K562 (cell line): ENCODE results near the gene RBM18. TPM values are rescaled to one million over a fixed set of nuclear protein-coding genes. Genes with fewer than 3 reads are reported as not detected.

ENCODE experiments used
- ESRRB ChIP-seq: fragments of 250-450 bp; sonication (Bioruptor Pico); IDR thresholded peaks from 2 replicates; pipeline ENCODE4 v1.5.0; 2020; ENCODE audit warnings: mild to moderate bottlenecking, moderate library complexity, borderline replicate concordance
- EZH2 ChIP-seq: IDR thresholded peaks from 2 replicates; pipeline ENCODE4 v1.6.1; 2012; ENCODE audit warnings: low read depth, mild to moderate bottlenecking, inconsistent platforms, low read length, borderline replicate concordance
- FOXK2 ChIP-seq, 2 experiments: fragments of 450-650 bp; IDR thresholded peaks in 1 of 2; conservative IDR thresholded peaks in 1 of 2; 2 replicates each; pipeline ENCODE4 v1.6.1; 2016; ENCODE audit warnings: low read depth in 2 of 2, mild to moderate bottlenecking in 1 of 2
- GABPA ChIP-seq: fragments of 200-800 bp; sonication (Bioruptor generic); conservative IDR thresholded peaks from 2 replicates; pipeline ENCODE4 v1.6.1; 2016; ENCODE audit warnings: low read depth, missing genetic modification characterization, missing compliant biosample characterization
- GTF2E2 ChIP-seq: fragments of 200-800 bp; sonication (Bioruptor generic); IDR thresholded peaks from 2 replicates; pipeline ENCODE4 v1.6.1; 2016; ENCODE audit warnings: missing genetic modification characterization, missing compliant biosample characterization
- HNRNPL ChIP-seq: fragments of 200-400 bp; formaldehyde crosslinking; IDR thresholded peaks from 2 replicates; pipeline ENCODE4 v1.6.1; 2017; ENCODE audit warnings: low read depth, mild to moderate bottlenecking, low read length
- KLF16 ChIP-seq: IDR thresholded peaks from 2 replicates; pipeline ENCODE4 v1.6.1; 2016; ENCODE audit warnings: antibody characterized with exemption
- LCOR ChIP-seq: sonication (generic); formaldehyde crosslinking; IDR thresholded peaks from 2 replicates; pipeline ENCODE4 v1.8.0; 2022; ENCODE audit warnings: mild to moderate bottlenecking, missing genetic modification reagents
- MTA1 ChIP-seq: fragments of 450-650 bp; IDR thresholded peaks from 2 replicates; pipeline ENCODE4 v1.6.1; 2017; ENCODE audit warnings: borderline replicate concordance
- NFRKB ChIP-seq: fragments of 450-650 bp; IDR thresholded peaks from 2 replicates; pipeline ENCODE4 v1.6.1; 2016; ENCODE audit warnings: low read depth
- REST ChIP-seq, 2 experiments: fragments of 450-650 bp; formaldehyde crosslinking in 1 of 2; IDR thresholded peaks; 2 replicates each; pipeline versions ENCODE4 v1.4.0 to v1.6.1; 2014 to 2020; ENCODE audit warnings: mild to moderate bottlenecking in 2 of 2, borderline replicate concordance in 1 of 2, low read depth in 1 of 2
- SP2 ChIP-seq: IDR thresholded peaks from 2 replicates; pipeline ENCODE4 v1.6.1; 2011; ENCODE audit warnings: mild to moderate bottlenecking, low read depth, low read length, moderate library complexity; ENCODE audit not compliant: poor library complexity, severe bottlenecking; ENCODE audit errors: extremely low read depth
- TRIM28 ChIP-seq: fragments of 450-650 bp; IDR thresholded peaks from 2 replicates; pipeline ENCODE4 v1.6.1; 2017
- TSHZ1 ChIP-seq: fragments of 250-450 bp; sonication (Bioruptor Pico); IDR thresholded peaks from 2 replicates; pipeline ENCODE4 v1.4.0; 2020; ENCODE audit warnings: mild to moderate bottlenecking, moderate library complexity
- ZKSCAN8 ChIP-seq: fragments of 200-800 bp; sonication (Bioruptor generic); IDR thresholded peaks from 2 replicates; pipeline ENCODE4 v1.6.1; 2016; ENCODE audit warnings: missing genetic modification characterization, missing compliant biosample characterization
- ZNF57 ChIP-seq: fragments of 450-650 bp; formaldehyde crosslinking; IDR thresholded peaks from 2 replicates; pipeline ENCODE4 v1.4.0; 2020; ENCODE audit warnings: mild to moderate bottlenecking, moderate library complexity
- polyA plus RNA-seq, 8 experiments: library from polyadenylated mRNA; depleted of rRNA in 4 of 8; stranded (reverse) in 5 of 8; unstranded in 3 of 8; fragments of >200 nt; fragmentation: Nextera tagmentation in 2 of 8; fragmentation: Illumina TruSeq in 1 of 8; extraction: Ambion mirVana in 2 of 8; extraction: Trizol in 1 of 8; gene quantifications; 2 replicates each; pipeline versions ENCODE4 v1.2.1 to v1.2.3, GENCODE V29; 2011 to 2014; ENCODE audit warnings: inconsistent platforms in 1 of 8, missing spikeins in 1 of 8
- total RNA-seq, 7 experiments: library from RNA; depleted of rRNA in 6 of 7; stranded (reverse); fragments of >200 nt in 6 of 7; fragmentation: Illumina TruSeq in 2 of 7; extraction: Trizol in 2 of 7; gene quantifications; 2 replicates each; pipeline versions ENCODE4 v1.2.1 to v1.2.3, GENCODE V29; 2011 to 2021; ENCODE audit warnings: low replicate concordance in 1 of 7

RBM18 gene
- total and polyA plus RNA-seq, 9 of the 15 experiments (the other 6 are each of a cell fraction or from before 2014, with no cell fraction given), result 7.9 to 86.3 (median 34.0) TPM

- TF ChIP-seq REST (IDR thresholded peaks at IDR 0.05; ENCODE audit: borderline replicate concordance) (peak; percentile 43), REST (CRISPR knock-in tag; IDR thresholded peaks at IDR 0.05; ENCODE audit: low read depth) (no peak), ESRRB (CRISPR knock-in tag) (0 out of 2 replicates have a peak, but pooled peaks have one; percentile 23), GTF2E2 (tag) (peak; percentile 6; the same call in 1 of the 2 replicates), HNRNPL (no peak), GABPA (tag) (peak; percentile 50), EZH2 (no peak), SP2 (no peak), FOXK2 (conservative IDR thresholded peaks at IDR 0.05 in 1 of 2, IDR thresholded peaks at IDR 0.05 in 1 of 2; ENCODE audit: low read depth in 2 of 2) (peak; percentile 43 to 50; a peak in 3 of 4 replicates), ZNF57 (CRISPR knock-in tag) (no peak), MTA1 (peak; percentile 20), KLF16 (no peak), LCOR (CRISPR knock-in tag) (peak; percentile 49; the same call in 1 of the 2 replicates), TSHZ1 (CRISPR knock-in tag) (0 out of 2 replicates have a peak, but pooled peaks have one; percentile 3), TRIM28 (0 out of 2 replicates have a peak, but pooled peaks have one; percentile 10), ZKSCAN8 (CRISPR knock-in tag) (no peak), NFRKB (0 out of 2 replicates have a peak, but pooled peaks have one; percentile 35)
Measured at GRCh38 chr9:122265149-122265915, 692 bp upstream of the RBM18 start (continued).
